Gastroesophageal sphincter (tissue), 4 donors: ENCODE data around the gene FBXL17. TPM values are rescaled to one million over a fixed set of nuclear protein-coding genes. Genes with fewer than 3 reads are reported as not detected.

Experiments
- ATAC-seq: fragments of 150-250 bp; one replicate; pipeline ENCODE4 v1.9.1; 2016; ENCODE audit warnings: mild to moderate bottlenecking, moderate library complexity
- H3K27ac ChIP-seq, 4 donors: fragments of 200-600 bp; sonication (generic) in 3 of 4; 1 replicate in 3 of 4; 2 replicates in 1 of 4; pipeline ENCODE4 v1.5.1; 2016 to 2019
- H3K27me3 ChIP-seq: fragments of 200-600 bp; sonication (generic); one replicate; pipeline ENCODE4 v1.5.1; 2019
- H3K36me3 ChIP-seq, 2 donors: fragments of 200-600 bp; sonication (generic); one replicate each; pipeline ENCODE4 v1.5.1; 2019; ENCODE audit warnings: control low read depth in 1 of 2
- H3K4me1 ChIP-seq, 3 donors: fragments of 200-600 bp; sonication (generic); 1 replicate in 2 of 3; 2 replicates in 1 of 3; pipeline ENCODE4 v1.5.1; 2016 to 2019; ENCODE audit warnings: control low read depth in 2 of 3
- H3K4me3 ChIP-seq, 2 donors: fragments of 200-600 bp; sonication (generic); one replicate each; pipeline ENCODE4 v1.5.1; 2019; ENCODE audit warnings: mild to moderate bottlenecking in 1 of 2, moderate library complexity in 1 of 2
- H3K9me3 ChIP-seq, 3 donors: fragments of 200-600 bp; sonication (generic); one replicate each; pipeline ENCODE4 v1.5.1; 2017 to 2019; ENCODE audit warnings: control low read depth in 2 of 3
- CTCF ChIP-seq, 4 experiments: fragments of 200-600 bp in 2 of 4; fragments of 450-650 bp in 2 of 4; sonication (generic) in 1 of 4; IDR thresholded peaks; one replicate each; pipeline ENCODE4 v1.5.1; 2017 to 2019; ENCODE audit warnings: antibody characterized with exemption in 4 of 4, mild to moderate bottlenecking in 2 of 4, moderate library complexity in 2 of 4
- EP300 ChIP-seq: sonication (generic); formaldehyde crosslinking; IDR thresholded peaks from one replicate; pipeline ENCODE4 v1.6.1; 2017; ENCODE audit warnings: antibody characterized with exemption, mild to moderate bottlenecking
- POLR2A ChIP-seq, 2 donors: fragments of 450-650 bp; IDR thresholded peaks; one replicate each; pipeline ENCODE4 v1.6.1; 2017; ENCODE audit warnings: antibody characterized with exemption in 2 of 2, mild to moderate bottlenecking in 2 of 2, moderate library complexity in 1 of 2
- POLR2AphosphoS5 ChIP-seq: sonication (generic); formaldehyde crosslinking; IDR thresholded peaks from one replicate; pipeline ENCODE4 v1.6.1; 2017; ENCODE audit warnings: antibody characterized with exemption
- WGBS, 2 donors: methylation state at CpG; one replicate each; pipeline ENCODE4 v1.1.5; 2018; ENCODE audit warnings: low coverage in 1 of 2; 5-methylcytosine and 5-hydroxymethylcytosine counted together
- total RNA-seq, 4 donors: library from RNA; depleted of rRNA; stranded (reverse); fragments of >200 nt; gene quantifications; one replicate each; pipeline ENCODE4 v1.1.0, GENCODE V29; 2016

The FBXL17 gene
- total RNA-seq, 4 donors from 2014 or later: 15.3 to 25.5 (median 21.7) TPM

GRCh38 chr5:107937651-107938355 is 444.1 kb downstream of the FBXL17 start:
- H3K36me3 ChIP-seq: no peaks in the 10 kb centered on the region
- no peaks in the 10 kb centered on the region for H3K4me1 ChIP-seq
- H3K27me3 ChIP-seq: no peaks in the 10 kb centered on the region
- TF ChIP-seq POLR2A (IDR thresholded peaks at IDR 0.05): no peak
- no peak for TF ChIP-seq POLR2AphosphoS5
- no peak for TF ChIP-seq CTCF (IDR thresholded peaks at IDR 0.05)
- TF ChIP-seq EP300: no peak
- no peaks in the 10 kb centered on the region for H3K9me3 ChIP-seq
- WGBS, 2 donors: 74 to 76% methylated on average over 7 to 8 of the region's 8 CpGs
- H3K4me3 ChIP-seq: no peak overlapping the region
- ATAC-seq: no peak
- H3K27ac ChIP-seq: no peak overlapping the region

- Histone ChIP-seq H3K36me3 (no peaks in the 10 kb centered on the region), H3K27me3 (no peaks in the 10 kb centered on the region), H3K9me3 (no peaks in the 10 kb centered on the region), H3K27ac (no peak overlapping the region), H3K4me1 (no peaks in the 10 kb centered on the region), H3K4me3 (no peak overlapping the region)
- ATAC-seq: no peak
- WGBS, 2 donors: 58 to 64% methylated on average over 5 of the region's 5 CpGs
- TF ChIP-seq POLR2A (IDR thresholded peaks at IDR 0.05): no peak
- TF ChIP-seq CTCF (IDR thresholded peaks at IDR 0.05): no peak
- no peak for TF ChIP-seq POLR2AphosphoS5
- no peak for TF ChIP-seq EP300
These were observed 444.7 kb downstream of the FBXL17 start for GRCh38 chr5:107937204-107937603.

- 21 to 57% methylated on average over 1 of the region's 1 CpG for WGBS, 2 donors
- Histone ChIP-seq H3K36me3 (no peaks in the 10 kb centered on the region), H3K27me3 (no peaks in the 10 kb centered on the region), H3K4me3 (no peak overlapping the region), H3K4me1 (no peaks in the 10 kb centered on the region), H3K9me3 (no peaks in the 10 kb centered on the region), H3K27ac (no peak overlapping the region)
- no peak for TF ChIP-seq CTCF (IDR thresholded peaks at IDR 0.05)
- no peak for TF ChIP-seq EP300
- no peak for TF ChIP-seq POLR2A (IDR thresholded peaks at IDR 0.05)
- no peak for TF ChIP-seq POLR2AphosphoS5
- no peak for ATAC-seq
These were observed 445.4 kb downstream of the FBXL17 start for GRCh38 chr5:107936515-107936914.

- no peak overlapping the region for H3K27ac ChIP-seq
- WGBS, 2 donors: 13 to 100% methylated on average over 1 of the region's 1 CpG
- ATAC-seq: no peak
- H3K4me3 ChIP-seq: no peak overlapping the region
- no peaks in the 10 kb centered on the region for H3K4me1 ChIP-seq
- no peak for TF ChIP-seq POLR2AphosphoS5
- H3K9me3 ChIP-seq: no peaks in the 10 kb centered on the region
- H3K36me3 ChIP-seq: no peaks in the 10 kb centered on the region
- H3K27me3 ChIP-seq: no peaks in the 10 kb centered on the region
These were observed 446.3 kb downstream of the FBXL17 start for GRCh38 chr5:107935645-107936044.

- TF ChIP-seq POLR2A (IDR thresholded peaks at IDR 0.05) (no peak), CTCF (IDR thresholded peaks at IDR 0.05) (no peak), POLR2AphosphoS5 (no peak), EP300 (no peak)
- Histone ChIP-seq H3K4me3 (no peak overlapping the region), H3K4me1 (no peaks in the 10 kb centered on the region), H3K27me3 (no peaks in the 10 kb centered on the region), H3K27ac (no peak overlapping the region), H3K9me3 (no peaks in the 10 kb centered on the region), H3K36me3 (no peaks in the 10 kb centered on the region)
- ATAC-seq: no peak
- 78 to 88% methylated on average over 3 of the region's 3 CpGs for WGBS, 2 donors
These were observed 448.6 kb downstream of the FBXL17 start for GRCh38 chr5:107933326-107933725.
